Fibroblast of skin of scalp (primary cell): ENCODE measurements around the gene GABRB2. TPM values are rescaled to one million over a fixed set of nuclear protein-coding genes. Genes with fewer than 3 reads are reported as not detected.
"Not testable (repeated sequence)": the region's sequence is repeated elsewhere in the genome, so short reads cannot be mapped to it uniquely, and the experiment has no call there.

Experiments used
- DNase-seq: peaks from one replicate; pipeline ENCODE4 v3.0.0-alpha.2; 2013
- polyA plus RNA-seq, 2 experiments: library from polyadenylated mRNA; unstranded; fragments of 120-200 nt; gene quantifications; one replicate each; pipeline ENCODE4 v1.2.1, GENCODE V29; 2013; ENCODE audit not compliant: insufficient read length in 2 of 2

The GABRB2 gene
- polyA plus RNA-seq (2013, experiment 1 of 2; ENCODE audit: insufficient read length) = 0.02 TPM
- polyA plus RNA-seq (2013, experiment 2 of 2; ENCODE audit: insufficient read length) = 0.06 TPM

GRCh38 chr5:161546470-161547301 lies at the start of gene GABRB2:
GABRB2 (minus strand) TSS chr5:161546725; CDS start chr5:161546643, 82 bp downstream.
- peak; percentile 18 for DNase-seq

- no peak for DNase-seq
These were observed 39.3 kb upstream of the GABRB2 start for GRCh38 chr5:161585798-161586197.

- no peak for DNase-seq
These were observed 34.1 kb upstream of the GABRB2 start for GRCh38 chr5:161580621-161581020.

- DNase-seq = no peak
These were observed 26.4 kb upstream of the GABRB2 start for GRCh38 chr5:161572914-161573313.

GRCh38 chr5:161566081-161566480 lies 19.6 kb upstream of the GABRB2 start:
- no peak for DNase-seq

- DNase-seq = no peak
These were observed 15.9 kb upstream of the GABRB2 start for GRCh38 chr5:161562446-161562845.

- peak; percentile 3 for DNase-seq
These were observed 2.6 kb upstream of the GABRB2 start for GRCh38 chr5:161549106-161549505.

- DNase-seq = no peak
These were observed 2.1 kb upstream of the GABRB2 start for GRCh38 chr5:161548487-161549094.

- no peak for DNase-seq
These were observed 1.4 kb upstream of the GABRB2 start for GRCh38 chr5:161547738-161548486.

GRCh38 chr5:161547406-161547737 lies 847 bp upstream of the GABRB2 start:
- no peak for DNase-seq

GRCh38 chr5:161546095-161546469 lies 443 bp downstream of the GABRB2 start:
- no peak for DNase-seq

GRCh38 chr5:161545344-161546094 lies 1.0 kb downstream of the GABRB2 start:
- no peak for DNase-seq

GRCh38 chr5:161544350-161544765 lies 2.2 kb downstream of the GABRB2 start:
- peak; percentile 36 for DNase-seq

GRCh38 chr5:161539016-161539415 lies 7.5 kb downstream of the GABRB2 start:
- DNase-seq = no peak

- DNase-seq = no peak
These were observed 10.8 kb downstream of the GABRB2 start for GRCh38 chr5:161535762-161536161.

- DNase-seq = no peak
These were observed 15.8 kb downstream of the GABRB2 start for GRCh38 chr5:161530700-161531099.

GRCh38 chr5:161513942-161514341 lies 32.6 kb downstream of the GABRB2 start:
- no peak for DNase-seq

GRCh38 chr5:161507591-161507990 lies 38.9 kb downstream of the GABRB2 start:
- no peak for DNase-seq

GRCh38 chr5:161505160-161505559 lies 41.4 kb downstream of the GABRB2 start:
- DNase-seq = not testable (repeated sequence)

- no peak for DNase-seq
These were observed 48.0 kb downstream of the GABRB2 start for GRCh38 chr5:161498531-161498930.

- DNase-seq = no peak
These were observed 62.8 kb downstream of the GABRB2 start for GRCh38 chr5:161483721-161484120.

GRCh38 chr5:161481922-161482321 lies 64.6 kb downstream of the GABRB2 start:
- no peak for DNase-seq
